Stimulated activated CD8-positive, alpha-beta memory T cell treated with anti-CD3 and anti-CD28 coated beads, Interleukin-2, amount 100 ng/mL, for 48 hours (primary cell): ENCODE measurements around the gene MYCBP2.
"Not testable (repeated sequence)": the region's sequence is repeated elsewhere in the genome, so short reads cannot be mapped to it uniquely, and the experiment has no call there.

Source experiments
- DNase-seq, 2 donors: peaks; one replicate each; pipeline ENCODE4 v3.0.0-alpha.2; 2020; ENCODE audit warnings: low read depth in 2 of 2

The MYCBP2 gene

GRCh38 chr13:77218274-77218673, 108.6 kb downstream of the MYCBP2 start:
- no peak for DNase-seq

- DNase-seq = no peak
These were observed 111.4 kb downstream of the MYCBP2 start for GRCh38 chr13:77215543-77215942.

GRCh38 chr13:77213644-77214043, 113.2 kb downstream of the MYCBP2 start:
- DNase-seq = no peak

GRCh38 chr13:77207943-77208342, 119.0 kb downstream of the MYCBP2 start:
- DNase-seq = no peak

GRCh38 chr13:77198995-77199394, 127.9 kb downstream of the MYCBP2 start:
- not testable (repeated sequence) for DNase-seq

GRCh38 chr13:77196052-77196618, 130.8 kb downstream of the MYCBP2 start:
- DNase-seq = no peak

- DNase-seq = no peak
These were observed 136.4 kb downstream of the MYCBP2 start for GRCh38 chr13:77190349-77190958.

- no peak for DNase-seq
These were observed 141.2 kb downstream of the MYCBP2 start for GRCh38 chr13:77185721-77186120.

- DNase-seq = peak; percentile 4 to 13
These were observed 142.4 kb downstream of the MYCBP2 start for GRCh38 chr13:77184455-77184854.

- no peak for DNase-seq
These were observed 146.9 kb downstream of the MYCBP2 start for GRCh38 chr13:77180011-77180410.

GRCh38 chr13:77177646-77178045, 149.2 kb downstream of the MYCBP2 start:
- no peak for DNase-seq

- DNase-seq = no peak
These were observed 150.5 kb downstream of the MYCBP2 start for GRCh38 chr13:77176350-77176749.

- no peak for DNase-seq
These were observed 154.2 kb downstream of the MYCBP2 start for GRCh38 chr13:77172650-77173049.

- DNase-seq = no peak
These were observed 155.4 kb downstream of the MYCBP2 start for GRCh38 chr13:77171451-77171850.

- no peak for DNase-seq
These were observed 158.7 kb downstream of the MYCBP2 start for GRCh38 chr13:77168237-77168636.

GRCh38 chr13:77150651-77151050, 176.2 kb downstream of the MYCBP2 start:
- no peak for DNase-seq

- no peak for DNase-seq
These were observed 183.5 kb downstream of the MYCBP2 start for GRCh38 chr13:77143431-77143830.

- DNase-seq = no peak
These were observed 187.6 kb downstream of the MYCBP2 start for GRCh38 chr13:77139306-77139705.

- no peak for DNase-seq
These were observed 188.1 kb downstream of the MYCBP2 start for GRCh38 chr13:77138813-77139212.

- no peak for DNase-seq
These were observed 189.9 kb downstream of the MYCBP2 start for GRCh38 chr13:77136902-77137420.

GRCh38 chr13:77124423-77124822, 202.5 kb downstream of the MYCBP2 start:
- no peak for DNase-seq

GRCh38 chr13:77118134-77118533, 208.8 kb downstream of the MYCBP2 start:
- DNase-seq = no peak

GRCh38 chr13:77114271-77114670, 212.6 kb downstream of the MYCBP2 start:
- no peak for DNase-seq

GRCh38 chr13:77113496-77113895, 213.4 kb downstream of the MYCBP2 start:
- DNase-seq = no peak
